ACC112 (cell line): ENCODE measurements around the gene SP2.

Experiments used
- H2AFZ ChIP-seq: fragments of 200-600 bp; sonication (generic); one replicate; pipeline ENCODE4 v1.6.0; 2017; ENCODE audit warnings: antibody characterized with exemption, low read length; ENCODE audit not compliant: unreplicated experiment
- H3K27ac ChIP-seq: fragments of 200-600 bp; sonication (generic); 2 replicates; pipeline ENCODE4 v1.5.1; 2014; ENCODE audit warnings: low read depth, mild to moderate bottlenecking, antibody characterized with exemption, low read length, moderate library complexity
- H3K27me3 ChIP-seq: fragments of 200-600 bp; sonication (generic); 2 replicates; pipeline ENCODE4 v1.6.1; 2014; ENCODE audit warnings: mild to moderate bottlenecking, antibody characterized with exemption, low read length, moderate library complexity, mixed read lengths; ENCODE audit not compliant: insufficient read depth
- H3K36me3 ChIP-seq: fragments of 200-600 bp; sonication (generic); 2 replicates; pipeline ENCODE4 v1.6.1; 2016; ENCODE audit warnings: mild to moderate bottlenecking, antibody characterized with exemption, low read length, moderate library complexity, mixed read lengths; ENCODE audit not compliant: insufficient read depth
- H3K4me1 ChIP-seq: fragments of 200-600 bp; sonication (generic); one replicate; pipeline ENCODE4 v1.6.1; 2016; ENCODE audit warnings: low read length, mixed read lengths; ENCODE audit not compliant: insufficient read depth, unreplicated experiment, control insufficient read depth
- H3K4me3 ChIP-seq: fragments of 200-600 bp; sonication (generic); 2 replicates; pipeline ENCODE4 v1.5.1; 2014; ENCODE audit warnings: mild to moderate bottlenecking, low read depth, low read length
- H3K79me2 ChIP-seq: fragments of 200-600 bp; sonication (generic); one replicate; pipeline ENCODE4 v1.6.0; 2016; ENCODE audit warnings: low read length; ENCODE audit not compliant: control insufficient read depth, unreplicated experiment, insufficient read depth

Gene SP2

GRCh38 chr17:47953909-47954308 lies 57.9 kb downstream of the SP2 start:
- H3K27me3 ChIP-seq, result no peaks in the 10 kb centered on the region

GRCh38 chr17:47955497-47956461 lies 59.7 kb downstream of the SP2 start:
- peaks cover 7% of the 10 kb centered on the region for H3K4me1 ChIP-seq

More at GRCh38 chr17:47953909-47954308, 57.9 kb downstream of the SP2 start:
- H2AFZ ChIP-seq, result no peak overlapping the region
- H3K4me1 ChIP-seq, result peaks cover 7% of the 10 kb centered on the region
- H3K36me3 ChIP-seq, result no peaks in the 10 kb centered on the region
- no peaks in the 10 kb centered on the region for H3K79me2 ChIP-seq
- no peak overlapping the region for H3K27ac ChIP-seq
- no peak overlapping the region for H3K4me3 ChIP-seq

GRCh38 chr17:47956791-47957590 lies 61.0 kb downstream of the SP2 start:
- peaks cover 7% of the 10 kb centered on the region for H3K4me1 ChIP-seq
- H2AFZ ChIP-seq, result no peak overlapping the region
- H3K4me3 ChIP-seq, result no peak overlapping the region
- H3K79me2 ChIP-seq, result no peaks in the 10 kb centered on the region
- no peaks in the 10 kb centered on the region for H3K27me3 ChIP-seq
- no peak overlapping the region for H3K27ac ChIP-seq
- no peaks in the 10 kb centered on the region for H3K36me3 ChIP-seq

More at GRCh38 chr17:47955497-47956461, 59.7 kb downstream of the SP2 start:
- no peak overlapping the region for H3K27ac ChIP-seq
- no peaks in the 10 kb centered on the region for H3K27me3 ChIP-seq
- H2AFZ ChIP-seq, result no peak overlapping the region
- no peaks in the 10 kb centered on the region for H3K36me3 ChIP-seq
- H3K79me2 ChIP-seq, result no peaks in the 10 kb centered on the region
- no peak overlapping the region for H3K4me3 ChIP-seq

GRCh38 chr17:47957591-47958490 lies 61.8 kb downstream of the SP2 start, which contains the start of gene PRR15L:
PRR15L (minus strand) TSS chr17:47957883; CDS start chr17:47953234, 4,649 bp downstream.
- H3K4me3 ChIP-seq, result no peak within 1 kb of the TSS

GRCh38 chr17:47959825-47960655 lies 64.0 kb downstream of the SP2 start:
- Histone ChIP-seq H3K4me1 (peaks cover 7% of the 10 kb centered on the region), H3K27me3 (no peaks in the 10 kb centered on the region), H3K36me3 (no peaks in the 10 kb centered on the region), H3K4me3 (no peak overlapping the region), H2AFZ (no peak overlapping the region), H3K79me2 (no peaks in the 10 kb centered on the region), H3K27ac (no peak overlapping the region)

More at GRCh38 chr17:47957591-47958490, 61.8 kb downstream of the SP2 start, which contains the start of gene PRR15L:
- H3K36me3 ChIP-seq, result no peaks in the 10 kb centered on the region
- no peaks in the 10 kb centered on the region for H3K27me3 ChIP-seq
- H3K79me2 ChIP-seq, result no peaks in the 10 kb centered on the region
- H3K4me1 ChIP-seq, result peaks cover 7% of the 10 kb centered on the region
- H3K27ac ChIP-seq, result no peak within 1 kb of the TSS
- H2AFZ ChIP-seq, result no peak within 1 kb of the TSS

- no peak overlapping the region for H3K27ac ChIP-seq
- no peak overlapping the region for H3K4me3 ChIP-seq
- no peaks in the 10 kb centered on the region for H3K36me3 ChIP-seq
- no peak overlapping the region for H2AFZ ChIP-seq
- H3K79me2 ChIP-seq, result no peaks in the 10 kb centered on the region
- peaks cover 7% of the 10 kb centered on the region for H3K4me1 ChIP-seq
- no peaks in the 10 kb centered on the region for H3K27me3 ChIP-seq
Observed at GRCh38 chr17:47961406-47961805, 65.4 kb downstream of the SP2 start.

GRCh38 chr17:47962901-47963300 lies 66.9 kb downstream of the SP2 start:
- no peak overlapping the region for H2AFZ ChIP-seq
- H3K79me2 ChIP-seq, result no peaks in the 10 kb centered on the region
- H3K27ac ChIP-seq, result no peak overlapping the region
- peaks cover 9% of the 10 kb centered on the region for H3K4me1 ChIP-seq
- no peaks in the 10 kb centered on the region for H3K36me3 ChIP-seq
- H3K4me3 ChIP-seq, result no peak overlapping the region
- H3K27me3 ChIP-seq, result no peaks in the 10 kb centered on the region

GRCh38 chr17:47964856-47965255 lies 68.8 kb downstream of the SP2 start:
- Histone ChIP-seq H3K79me2 (no peaks in the 10 kb centered on the region), H2AFZ (no peak overlapping the region), H3K36me3 (no peaks in the 10 kb centered on the region), H3K27me3 (no peaks in the 10 kb centered on the region), H3K27ac (no peak overlapping the region), H3K4me3 (no peak overlapping the region), H3K4me1 (peaks cover 16% of the 10 kb centered on the region)

GRCh38 chr17:47966079-47966519 lies 70.1 kb downstream of the SP2 start:
- Histone ChIP-seq H3K36me3 (no peaks in the 10 kb centered on the region), H2AFZ (no peak overlapping the region), H3K4me3 (no peak overlapping the region), H3K79me2 (no peaks in the 10 kb centered on the region), H3K27me3 (no peaks in the 10 kb centered on the region), H3K27ac (no peak overlapping the region), H3K4me1 (peaks cover 16% of the 10 kb centered on the region)
